ENCODE measurements around the gene OR2T12.
A peak's percentile ranks its signal among the peaks of the same experiment; 100 is the strongest.
"Not testable (repeated sequence)": the region's sequence is repeated elsewhere in the genome, so short reads cannot be mapped to it uniquely, and the experiment has no call there.

The OR2T12 gene, protein sequence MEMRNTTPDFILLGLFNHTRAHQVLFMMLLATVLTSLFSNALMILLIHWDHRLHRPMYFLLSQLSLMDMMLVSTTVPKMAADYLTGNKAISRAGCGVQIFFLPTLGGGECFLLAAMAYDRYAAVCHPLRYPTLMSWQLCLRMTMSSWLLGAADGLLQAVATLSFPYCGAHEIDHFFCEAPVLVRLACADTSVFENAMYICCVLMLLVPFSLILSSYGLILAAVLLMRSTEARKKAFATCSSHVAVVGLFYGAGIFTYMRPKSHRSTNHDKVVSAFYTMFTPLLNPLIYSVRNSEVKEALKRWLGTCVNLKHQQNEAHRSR

DNA sequence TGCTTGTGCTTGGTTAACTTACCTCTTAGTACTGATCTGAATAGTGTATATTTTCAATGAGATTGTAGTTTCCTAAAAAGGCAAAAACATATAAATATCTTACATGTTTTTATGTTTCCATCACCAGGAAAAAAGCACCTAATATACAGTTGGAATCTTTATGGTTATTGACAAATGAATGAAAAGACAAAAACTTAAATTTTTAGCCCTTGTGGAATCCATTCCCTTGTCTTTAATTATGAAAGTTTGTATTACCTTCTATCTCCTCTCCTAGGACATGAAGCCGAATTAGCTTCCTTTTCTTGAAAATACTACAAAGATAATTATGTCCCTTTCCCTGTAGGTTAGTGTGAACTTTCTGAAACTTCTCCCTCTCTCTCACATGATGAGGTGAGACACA, at the start of gene OR2T12:
Gene OR2T12 (minus strand): TSS at position 101 of the 400 bp plus-strand sequence. CDS start 7,846 bp downstream, outside the sequence.
- no peak for DNase-seq
- no peaks in the 10 kb centered on the region for H3K4me1 Mint-ChIP-seq
- H3K9me3 Mint-ChIP-seq = peaks cover 0 to 5% of the 10 kb centered on the region in 2 donors
- H3K27ac Mint-ChIP-seq = no peak within 1 kb of the TSS
- no peak for ATAC-seq (replicated peaks)
- no peaks in the 10 kb centered on the region for H3K36me3 Mint-ChIP-seq
- H3K4me3 Mint-ChIP-seq = no peak within 1 kb of the TSS
- no peaks in the 10 kb centered on the region for H3K27me3 Mint-ChIP-seq

DNA sequence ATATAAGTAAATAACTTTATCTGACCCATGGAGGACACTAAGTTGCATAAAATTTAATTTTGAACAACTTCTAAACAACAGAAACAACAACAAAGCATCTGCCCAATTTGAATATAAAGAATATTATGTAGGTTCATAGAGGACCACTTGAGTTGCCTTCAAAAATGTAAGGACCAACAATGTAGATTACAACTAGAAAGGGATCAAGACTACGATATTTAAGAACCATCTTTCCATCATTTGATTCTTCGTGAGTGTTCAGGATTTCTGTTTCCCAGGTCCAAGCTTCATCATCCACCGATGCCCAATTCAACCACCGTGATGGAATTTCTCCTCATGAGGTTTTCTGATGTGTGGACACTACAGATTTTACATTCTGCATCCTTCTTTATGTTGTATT, 45.3 kb upstream of the OR2T12 start, which contains the start of gene OR14C36:
Gene OR14C36 (plus strand): TSS at position 301 of the 400 bp plus-strand sequence. CDS start 0 bp downstream, at position 301.
- Mint-ChIP-seq H3K4me1 (no peaks in the 10 kb centered on the region), H3K9me3 (no peaks in the 10 kb centered on the region), H3K36me3 (no peaks in the 10 kb centered on the region), H3K27me3 (peaks cover 3 to 10% of the 10 kb centered on the region in 2 donors), H3K4me3 (no peak within 1 kb of the TSS), H3K27ac (no peak within 1 kb of the TSS)
- ATAC-seq (replicated peaks) (no peak), DNase-seq (no peak)

DNA sequence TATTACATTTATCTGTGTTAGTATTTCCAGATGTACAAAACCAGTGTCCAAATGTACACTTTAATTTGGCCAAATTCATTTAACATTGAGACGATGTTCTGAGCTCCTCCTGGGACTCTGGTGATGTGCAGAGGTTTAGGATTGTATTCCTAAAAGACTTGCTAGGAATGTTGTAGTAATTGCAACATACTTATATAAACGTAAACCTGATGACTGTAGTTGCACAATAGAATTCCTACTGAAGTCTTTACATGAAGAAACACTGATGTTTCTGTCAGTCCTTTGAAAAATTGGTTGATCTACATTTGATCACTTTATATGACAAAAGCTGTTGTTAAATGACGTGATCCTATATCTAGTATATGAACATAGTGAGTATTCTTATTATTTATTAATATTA, 40.2 kb upstream of the OR2T12 start:
- H3K36me3 Mint-ChIP-seq = no peaks in the 10 kb centered on the region
- H3K9me3 Mint-ChIP-seq = no peaks in the 10 kb centered on the region
- no peak for DNase-seq
- no peak overlapping the region for H3K4me3 Mint-ChIP-seq
- no peak overlapping the region for H3K27ac Mint-ChIP-seq
- H3K27me3 Mint-ChIP-seq = peaks cover 0 to 4% of the 10 kb centered on the region in 2 donors
- H3K4me1 Mint-ChIP-seq = no peaks in the 10 kb centered on the region
- ATAC-seq (replicated peaks) = no peak

DNA sequence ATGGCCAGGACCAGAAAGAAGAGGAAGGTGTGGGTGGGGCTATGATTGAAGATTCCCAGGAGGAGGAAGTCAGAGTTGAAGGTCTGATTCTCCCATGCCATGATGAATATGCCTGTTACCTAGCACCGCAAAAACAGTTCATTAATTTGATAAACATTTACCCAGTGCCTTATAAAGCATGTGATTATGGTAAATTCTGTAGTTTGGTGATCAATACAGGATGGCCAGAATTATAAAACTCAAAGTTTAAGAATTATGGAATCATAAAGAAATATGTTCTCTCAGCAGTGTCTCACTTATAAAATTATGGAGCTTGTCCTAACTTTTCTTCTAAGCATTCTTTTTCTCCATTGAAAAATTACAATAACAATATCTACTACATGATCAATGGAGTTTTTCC, 21.2 kb upstream of the OR2T12 start, which contains the start of gene OR2M7:
Gene OR2M7 (minus strand): TSS at position 101 of the 400 bp plus-strand sequence. CDS start 0 bp downstream, at position 101.
- no peak within 1 kb of the TSS for H3K4me3 Mint-ChIP-seq
- no peak for ATAC-seq (replicated peaks)
- no peaks in the 10 kb centered on the region for H3K36me3 Mint-ChIP-seq
- peaks cover 0 to 13% of the 10 kb centered on the region in 2 donors for H3K27me3 Mint-ChIP-seq
- H3K27ac Mint-ChIP-seq = no peak within 1 kb of the TSS
- H3K9me3 Mint-ChIP-seq = no peaks in the 10 kb centered on the region
- peaks cover 0 to 1% of the 10 kb centered on the region in 2 donors for H3K4me1 Mint-ChIP-seq
- no peak for DNase-seq

GRCh38 chr1:248316796-248317195, 13.6 kb upstream of the OR2T12 start:
- no peak for ATAC-seq (replicated peaks)
- H3K9me3 Mint-ChIP-seq = peaks cover 25 to 26% of the 10 kb centered on the region in 2 donors
- H3K27me3 Mint-ChIP-seq = peaks cover 16 to 23% of the 10 kb centered on the region in 2 donors
- H3K4me3 Mint-ChIP-seq = no peak overlapping the region
- DNase-seq = no peak
- H3K36me3 Mint-ChIP-seq = peaks cover 0 to 7% of the 10 kb centered on the region in 2 donors
- H3K4me1 Mint-ChIP-seq = no peaks in the 10 kb centered on the region
- no peak overlapping the region for H3K27ac Mint-ChIP-seq

- not testable (repeated sequence) for H3K9me3 Mint-ChIP-seq; DNase-seq; H3K4me1 Mint-ChIP-seq; H3K4me3 Mint-ChIP-seq; H3K36me3 Mint-ChIP-seq; H3K27me3 Mint-ChIP-seq; ATAC-seq (replicated peaks); H3K27ac Mint-ChIP-seq
These were observed 3.5 kb upstream of the OR2T12 start for GRCh38 chr1:248306740-248307139.

GRCh38 chr1:248306103-248306502, 2.9 kb upstream of the OR2T12 start:
- H3K4me1 Mint-ChIP-seq = no peaks in the 10 kb centered on the region
- H3K27ac Mint-ChIP-seq = no peak overlapping the region
- no peaks in the 10 kb centered on the region for H3K36me3 Mint-ChIP-seq
- ATAC-seq (replicated peaks) = no peak
- no peak overlapping the region for H3K4me3 Mint-ChIP-seq
- no peaks in the 10 kb centered on the region for H3K27me3 Mint-ChIP-seq
- no peaks in the 10 kb centered on the region for H3K9me3 Mint-ChIP-seq
- DNase-seq = no peak

DNA sequence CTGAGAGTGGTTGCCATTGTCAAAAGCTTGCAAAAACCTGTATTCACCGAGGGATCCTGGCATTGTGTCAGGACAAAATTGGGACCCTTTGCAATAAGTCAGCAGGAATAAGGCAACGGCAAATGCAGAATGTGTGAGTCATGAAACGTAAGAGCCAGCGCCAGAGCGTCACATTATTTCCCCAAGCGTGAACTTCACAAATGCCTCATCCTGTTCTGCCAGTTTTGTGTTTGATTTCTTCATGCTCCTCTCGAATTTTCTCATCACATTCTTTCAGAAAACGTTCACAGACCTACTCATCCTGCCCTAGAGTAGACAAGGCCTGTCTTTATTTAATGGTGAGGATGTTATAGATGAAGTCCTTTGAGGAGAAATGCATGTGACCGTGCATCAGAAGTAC, 2.4 kb upstream of the OR2T12 start:
- not testable (repeated sequence) for H3K4me3 Mint-ChIP-seq; H3K27ac Mint-ChIP-seq; H3K4me1 Mint-ChIP-seq; H3K27me3 Mint-ChIP-seq; ATAC-seq (replicated peaks); H3K36me3 Mint-ChIP-seq; DNase-seq; H3K9me3 Mint-ChIP-seq

DNA sequence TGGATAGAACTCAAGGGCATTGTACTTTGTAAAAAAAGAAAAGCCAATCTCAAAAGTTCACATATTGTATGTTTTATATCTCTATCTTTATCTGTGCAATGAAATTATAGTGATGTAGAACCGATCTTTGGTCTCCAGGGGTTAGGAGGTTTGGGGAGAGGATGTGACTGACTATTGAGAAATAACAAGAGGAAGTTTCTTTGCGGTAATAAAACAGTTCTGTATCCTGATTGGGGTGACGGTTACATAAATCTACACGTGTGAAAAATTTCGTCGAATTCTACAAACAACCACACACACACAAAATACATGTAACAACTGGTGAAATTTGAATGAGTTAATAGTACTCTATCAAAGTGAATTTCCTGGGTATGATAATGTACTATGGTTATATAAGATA, 14.8 kb downstream of the OR2T12 start:
- no peak for ATAC-seq (replicated peaks)
- peaks cover 0 to 4% of the 10 kb centered on the region in 2 donors for H3K4me1 Mint-ChIP-seq
- peaks cover 0 to 10% of the 10 kb centered on the region in 2 donors for H3K27me3 Mint-ChIP-seq
- no peak overlapping the region for H3K4me3 Mint-ChIP-seq
- H3K27ac Mint-ChIP-seq = no peak overlapping the region
- no peaks in the 10 kb centered on the region for H3K9me3 Mint-ChIP-seq
- no peak for DNase-seq
- H3K36me3 Mint-ChIP-seq = no peaks in the 10 kb centered on the region

DNA sequence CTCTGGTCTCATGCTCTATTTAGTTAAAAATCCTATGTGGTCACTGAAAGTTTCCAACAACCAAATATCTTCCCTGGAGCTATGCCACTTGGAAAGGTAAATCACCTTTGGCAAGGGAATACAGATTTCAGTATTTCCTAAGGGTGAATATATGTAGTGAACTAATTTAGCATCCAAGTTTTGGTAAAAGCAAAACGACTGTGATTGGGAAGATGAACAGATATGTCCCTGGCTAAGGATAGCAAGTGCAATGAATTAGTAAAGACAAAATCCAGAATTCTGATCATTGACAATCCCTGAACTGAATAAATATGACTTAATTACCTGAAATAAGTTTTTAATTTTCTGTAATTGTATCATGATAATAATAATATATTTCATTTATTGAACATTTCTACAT, 25.3 kb downstream of the OR2T12 start, which contains the start of gene OR2T33:
Gene OR2T33 (minus strand): TSS at position 101 of the 400 bp plus-strand sequence. CDS start 4,162 bp downstream, outside the sequence.
- H3K4me1 Mint-ChIP-seq = peaks cover 0 to 5% of the 10 kb centered on the region in 2 donors
- no peak for ATAC-seq (replicated peaks)

GRCh38 chr1:248273225-248273624, 30.0 kb downstream of the OR2T12 start:
- not testable (repeated sequence) for H3K27ac Mint-ChIP-seq; ATAC-seq (replicated peaks); H3K4me3 Mint-ChIP-seq; H3K36me3 Mint-ChIP-seq; H3K9me3 Mint-ChIP-seq; H3K27me3 Mint-ChIP-seq; DNase-seq; H3K4me1 Mint-ChIP-seq

More for the DNA sequence above, 25.3 kb downstream of the OR2T12 start, which contains the start of gene OR2T33:
- H3K27me3 Mint-ChIP-seq = no peaks in the 10 kb centered on the region
- H3K36me3 Mint-ChIP-seq = no peaks in the 10 kb centered on the region
- no peak within 1 kb of the TSS for H3K27ac Mint-ChIP-seq
- no peak for DNase-seq
- H3K9me3 Mint-ChIP-seq = peaks cover 0 to 4% of the 10 kb centered on the region in 2 donors
- no peak within 1 kb of the TSS for H3K4me3 Mint-ChIP-seq

- H3K36me3 Mint-ChIP-seq = no peaks in the 10 kb centered on the region
- no peak overlapping the region for H3K27ac Mint-ChIP-seq
- H3K9me3 Mint-ChIP-seq = peaks cover 1 to 4% of the 10 kb centered on the region in 2 donors
- no peak overlapping the region for H3K4me3 Mint-ChIP-seq
- DNase-seq (no peak), ATAC-seq (replicated peaks) (no peak)
- H3K4me1 Mint-ChIP-seq = no peaks in the 10 kb centered on the region
- H3K27me3 Mint-ChIP-seq = no peaks in the 10 kb centered on the region
These were observed 35.0 kb downstream of the OR2T12 start for GRCh38 chr1:248268178-248268577.

- H3K4me1 Mint-ChIP-seq; H3K36me3 Mint-ChIP-seq; DNase-seq; H3K27me3 Mint-ChIP-seq; ATAC-seq (replicated peaks); H3K4me3 Mint-ChIP-seq; H3K27ac Mint-ChIP-seq: not testable (repeated sequence)
- H3K9me3 Mint-ChIP-seq = peaks cover 13 to 23% of the 10 kb centered on the region in 2 donors
These were observed 43.9 kb downstream of the OR2T12 start for GRCh38 chr1:248259309-248259708.

DNA sequence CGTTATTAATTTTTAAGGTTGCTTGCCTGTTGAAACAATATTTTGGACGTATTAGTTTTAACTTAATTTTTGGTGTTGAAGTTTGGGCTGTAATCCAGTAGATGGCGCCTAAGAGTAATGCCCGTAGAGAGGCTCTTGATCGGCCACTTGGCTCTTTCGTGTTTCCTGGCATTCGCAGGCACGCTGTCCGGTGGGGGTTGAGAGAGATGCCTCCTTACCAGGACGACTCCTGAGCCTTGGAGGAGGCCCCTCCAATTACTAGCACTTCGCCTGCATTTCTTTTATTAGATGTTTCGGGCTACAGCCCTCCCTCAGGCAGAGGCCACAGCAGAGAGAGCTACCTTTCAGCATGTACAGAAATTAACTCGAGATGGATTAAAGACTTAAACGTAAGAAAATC, 60.0 kb downstream of the OR2T12 start:
- peak overlapping the region; percentile 65 for H3K27ac Mint-ChIP-seq
- no peaks in the 10 kb centered on the region for H3K36me3 Mint-ChIP-seq
- H3K4me1 Mint-ChIP-seq = peaks cover 3 to 5% of the 10 kb centered on the region in 2 donors
- peak in 1 of 2 donors; percentile 58 for ATAC-seq (replicated peaks)
- peak overlapping the region; percentile 56 to 76 for H3K4me3 Mint-ChIP-seq
- H3K27me3 Mint-ChIP-seq = peaks cover 15 to 17% of the 10 kb centered on the region in 2 donors
- peak; percentile 14 for DNase-seq
- H3K9me3 Mint-ChIP-seq = peaks cover 0 to 3% of the 10 kb centered on the region in 2 donors
